GM12878 (cell line): ENCODE data around the gene BCAS4.

Source experiments
- CEBPB ChIP-seq, 2 experiments: fragments of 150-350 bp in 1 of 2; IDR thresholded peaks; 2 replicates each; pipeline ENCODE4 v1.6.1; 2012 to 2014; ENCODE audit warnings: low read depth in 2 of 2, low read length in 2 of 2, borderline replicate concordance in 1 of 2, inconsistent platforms in 1 of 2
- FOXK2 ChIP-seq: fragments of 450-650 bp; IDR thresholded peaks from 2 replicates; pipeline ENCODE4 v1.6.1; 2017; ENCODE audit warnings: mild to moderate bottlenecking, moderate library complexity
- GABPA ChIP-seq: IDR thresholded peaks from 2 replicates; pipeline ENCODE4 v1.6.1; 2014; ENCODE audit warnings: antibody characterized with exemption, low read depth, mild to moderate bottlenecking, inconsistent platforms
- NFYA ChIP-seq: IDR thresholded peaks from 2 replicates; pipeline ENCODE4 v1.6.1; 2011; ENCODE audit warnings: low read depth, mild to moderate bottlenecking, low read length, improper control_type of control experiment, borderline replicate concordance
- PAX5 ChIP-seq: IDR thresholded peaks from 2 replicates; pipeline ENCODE4 v1.6.1; 2011; ENCODE audit warnings: low read depth, low read length, borderline replicate concordance
- PAX8 ChIP-seq: fragments of 450-650 bp; IDR thresholded peaks from 2 replicates; pipeline ENCODE4 v1.6.1; 2017; ENCODE audit warnings: mild to moderate bottlenecking, moderate library complexity
- POLR2A ChIP-seq: IDR thresholded peaks from 2 replicates; pipeline ENCODE4 v1.6.1; 2011; ENCODE audit warnings: low read depth, mild to moderate bottlenecking, low read length
- RELA ChIP-seq: fragments of 450-650 bp; IDR thresholded peaks from 2 replicates; pipeline ENCODE4 v1.8.0; 2014; ENCODE audit warnings: borderline replicate concordance; ENCODE audit not compliant: partially characterized antibody
- SP1 ChIP-seq: IDR thresholded peaks from one replicate; pipeline ENCODE4 v1.6.1; 2011; ENCODE audit warnings: low read depth, low read length
- SUZ12 ChIP-seq: fragments of 200-600 bp; sonication (generic); IDR thresholded peaks from one replicate; pipeline ENCODE4 v1.6.1; 2018; ENCODE audit warnings: antibody characterized with exemption, mild to moderate bottlenecking; ENCODE audit not compliant: unreplicated experiment
- ZNF274 ChIP-seq: IDR thresholded peaks from one replicate; pipeline ENCODE4 v1.8.0; 2011; ENCODE audit not compliant: insufficient read length, insufficient read depth
- ZZZ3 ChIP-seq: IDR thresholded peaks from 2 replicates; pipeline ENCODE4 v1.6.1; 2011; ENCODE audit warnings: low read depth; ENCODE audit not compliant: control insufficient read depth, insufficient read length
- TF ChIP-seq, protein P1 (sequence below), 3 experiments: IDR thresholded peaks in 2 of 3; conservative IDR thresholded peaks in 1 of 3; 2 replicates each; pipeline ENCODE4 v1.5.1; 2011; ENCODE audit warnings: low read depth in 3 of 3, low read length in 3 of 3, mild to moderate bottlenecking in 3 of 3, control low read depth in 2 of 3, moderate library complexity in 2 of 3, inconsistent platforms in 1 of 3, mixed read lengths in 1 of 3; ENCODE audit not compliant: control insufficient read depth in 2 of 3, insufficient read depth in 1 of 3; ENCODE audit errors: extremely low read depth in 1 of 3
- TF ChIP-seq, protein P2 (sequence below): IDR thresholded peaks from 2 replicates; pipeline ENCODE4 v1.6.1; 2012; ENCODE audit warnings: improper control_type of control experiment, low read depth, low read length; ENCODE audit not compliant: insufficient replicate concordance

DNA sequence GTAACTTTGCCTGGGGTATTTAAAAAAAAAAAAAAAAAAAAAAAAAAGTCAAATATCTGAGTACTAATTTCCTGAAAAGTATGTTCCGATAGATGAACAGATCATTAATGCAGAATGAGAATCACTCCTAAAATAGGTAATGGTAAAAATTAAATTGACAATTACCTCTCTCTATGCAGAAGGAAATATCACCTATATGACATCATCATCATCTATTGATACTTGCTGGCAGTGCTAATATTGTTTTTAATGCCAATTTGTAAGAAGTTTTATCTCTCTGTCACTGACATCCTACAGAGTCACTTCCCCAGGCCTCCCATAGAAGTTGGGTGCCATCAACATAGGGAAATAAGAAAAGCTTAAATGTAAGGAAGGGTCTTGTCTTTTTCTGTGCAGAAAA, 106.4 kb downstream of the BCAS4 start:
- TF ChIP-seq POLR2A (no peak), NFYA (no peak), PAX8 (no peak), RELA (no peak), FOXK2 (no peak), ZZZ3 (no peak), CEBPB (IDR thresholded peaks at IDR 0.05; ENCODE audit: borderline replicate concordance in 1 of 2, low read depth in 2 of 2, low read length in 2 of 2) (no peak), SUZ12 (no peak), ZNF274 (no peak), GABPA (no peak), SP1 (no peak), PAX5 (no peak)
- TF ChIP-seq, protein P1, sequence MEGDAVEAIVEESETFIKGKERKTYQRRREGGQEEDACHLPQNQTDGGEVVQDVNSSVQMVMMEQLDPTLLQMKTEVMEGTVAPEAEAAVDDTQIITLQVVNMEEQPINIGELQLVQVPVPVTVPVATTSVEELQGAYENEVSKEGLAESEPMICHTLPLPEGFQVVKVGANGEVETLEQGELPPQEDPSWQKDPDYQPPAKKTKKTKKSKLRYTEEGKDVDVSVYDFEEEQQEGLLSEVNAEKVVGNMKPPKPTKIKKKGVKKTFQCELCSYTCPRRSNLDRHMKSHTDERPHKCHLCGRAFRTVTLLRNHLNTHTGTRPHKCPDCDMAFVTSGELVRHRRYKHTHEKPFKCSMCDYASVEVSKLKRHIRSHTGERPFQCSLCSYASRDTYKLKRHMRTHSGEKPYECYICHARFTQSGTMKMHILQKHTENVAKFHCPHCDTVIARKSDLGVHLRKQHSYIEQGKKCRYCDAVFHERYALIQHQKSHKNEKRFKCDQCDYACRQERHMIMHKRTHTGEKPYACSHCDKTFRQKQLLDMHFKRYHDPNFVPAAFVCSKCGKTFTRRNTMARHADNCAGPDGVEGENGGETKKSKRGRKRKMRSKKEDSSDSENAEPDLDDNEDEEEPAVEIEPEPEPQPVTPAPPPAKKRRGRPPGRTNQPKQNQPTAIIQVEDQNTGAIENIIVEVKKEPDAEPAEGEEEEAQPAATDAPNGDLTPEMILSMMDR (IDR thresholded peaks at IDR 0.05 in 2 of 3, conservative IDR thresholded peaks at IDR 0.05 in 1 of 3; ENCODE audit: control insufficient read depth in 2 of 3, extremely low read depth in 1 of 3, insufficient read depth in 1 of 3, low read depth in 3 of 3, low read length in 3 of 3) = no peak
- TF ChIP-seq, protein P2, sequence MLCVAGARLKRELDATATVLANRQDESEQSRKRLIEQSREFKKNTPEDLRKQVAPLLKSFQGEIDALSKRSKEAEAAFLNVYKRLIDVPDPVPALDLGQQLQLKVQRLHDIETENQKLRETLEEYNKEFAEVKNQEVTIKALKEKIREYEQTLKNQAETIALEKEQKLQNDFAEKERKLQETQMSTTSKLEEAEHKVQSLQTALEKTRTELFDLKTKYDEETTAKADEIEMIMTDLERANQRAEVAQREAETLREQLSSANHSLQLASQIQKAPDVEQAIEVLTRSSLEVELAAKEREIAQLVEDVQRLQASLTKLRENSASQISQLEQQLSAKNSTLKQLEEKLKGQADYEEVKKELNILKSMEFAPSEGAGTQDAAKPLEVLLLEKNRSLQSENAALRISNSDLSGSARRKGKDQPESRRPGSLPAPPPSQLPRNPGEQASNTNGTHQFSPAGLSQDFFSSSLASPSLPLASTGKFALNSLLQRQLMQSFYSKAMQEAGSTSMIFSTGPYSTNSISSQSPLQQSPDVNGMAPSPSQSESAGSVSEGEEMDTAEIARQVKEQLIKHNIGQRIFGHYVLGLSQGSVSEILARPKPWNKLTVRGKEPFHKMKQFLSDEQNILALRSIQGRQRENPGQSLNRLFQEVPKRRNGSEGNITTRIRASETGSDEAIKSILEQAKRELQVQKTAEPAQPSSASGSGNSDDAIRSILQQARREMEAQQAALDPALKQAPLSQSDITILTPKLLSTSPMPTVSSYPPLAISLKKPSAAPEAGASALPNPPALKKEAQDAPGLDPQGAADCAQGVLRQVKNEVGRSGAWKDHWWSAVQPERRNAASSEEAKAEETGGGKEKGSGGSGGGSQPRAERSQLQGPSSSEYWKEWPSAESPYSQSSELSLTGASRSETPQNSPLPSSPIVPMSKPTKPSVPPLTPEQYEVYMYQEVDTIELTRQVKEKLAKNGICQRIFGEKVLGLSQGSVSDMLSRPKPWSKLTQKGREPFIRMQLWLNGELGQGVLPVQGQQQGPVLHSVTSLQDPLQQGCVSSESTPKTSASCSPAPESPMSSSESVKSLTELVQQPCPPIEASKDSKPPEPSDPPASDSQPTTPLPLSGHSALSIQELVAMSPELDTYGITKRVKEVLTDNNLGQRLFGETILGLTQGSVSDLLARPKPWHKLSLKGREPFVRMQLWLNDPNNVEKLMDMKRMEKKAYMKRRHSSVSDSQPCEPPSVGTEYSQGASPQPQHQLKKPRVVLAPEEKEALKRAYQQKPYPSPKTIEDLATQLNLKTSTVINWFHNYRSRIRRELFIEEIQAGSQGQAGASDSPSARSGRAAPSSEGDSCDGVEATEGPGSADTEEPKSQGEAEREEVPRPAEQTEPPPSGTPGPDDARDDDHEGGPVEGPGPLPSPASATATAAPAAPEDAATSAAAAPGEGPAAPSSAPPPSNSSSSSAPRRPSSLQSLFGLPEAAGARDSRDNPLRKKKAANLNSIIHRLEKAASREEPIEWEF = no peak
